Brain microvascular endothelial cell (primary cell): ENCODE data around the gene NREP.
A peak's percentile ranks its signal among the peaks of the same experiment; 100 is the strongest.

ENCODE experiments used
- DNase-seq: peaks from one replicate; pipeline ENCODE4 v3.0.0-alpha.2; 2020
- H3K27ac ChIP-seq: fragments of 250-450 bp; sonication (Bioruptor Pico); 2 replicates; pipeline ENCODE4 v1.5.1; 2020; ENCODE audit warnings: mild to moderate bottlenecking, moderate library complexity
- H3K27me3 ChIP-seq: fragments of 250-450 bp; sonication (Bioruptor Pico); replicated peaks from 2 replicates; pipeline ENCODE4 v1.5.1; 2020; ENCODE audit warnings: mild to moderate bottlenecking
- H3K36me3 ChIP-seq: fragments of 250-450 bp; sonication (Bioruptor Pico); replicated peaks from 2 replicates; pipeline ENCODE4 v1.5.1; 2020; ENCODE audit warnings: mild to moderate bottlenecking
- H3K4me3 ChIP-seq: 2 replicates; pipeline ENCODE4 v1.5.1; 2011; ENCODE audit warnings: low read depth, mild to moderate bottlenecking, control low read depth, low read length, moderate library complexity
- in situ Hi-C: cut with HindIII; loops from 2 replicates; pipeline ENCODE4 v1.10.0; 2017; ENCODE audit warnings: low sequenced_read_pairs, low pct_ligation_motif_present
- TF ChIP-seq, protein P1 (sequence below): IDR thresholded peaks from 2 replicates; pipeline ENCODE4 v1.5.1; 2011; ENCODE audit warnings: low read depth, mild to moderate bottlenecking, moderate library complexity, low read length, control low read depth, inconsistent platforms; ENCODE audit errors: missing control alignments

NREP gene

DNA sequence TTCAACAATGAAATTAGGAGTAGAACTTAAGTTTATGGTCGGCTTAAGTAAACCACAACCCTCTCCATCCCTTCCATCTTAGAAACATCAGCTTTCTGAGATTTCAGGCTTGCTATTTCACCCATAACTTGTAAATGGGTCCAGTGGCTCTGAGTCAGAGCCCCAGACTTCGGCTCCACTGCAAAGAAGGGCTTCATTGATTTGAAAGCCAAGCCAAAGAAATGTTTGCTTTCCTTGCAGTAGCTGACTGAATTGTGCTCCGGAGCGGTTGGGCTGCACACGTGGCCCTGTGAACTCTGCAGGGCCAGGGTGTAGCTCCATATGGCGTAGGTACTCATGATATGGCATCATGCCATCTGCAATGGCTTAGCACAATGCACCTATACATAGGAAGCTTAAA lies 57.0 kb downstream of the NREP start:
- no peaks in the 10 kb centered on the region for H3K27me3 ChIP-seq
- no peaks in the 10 kb centered on the region for H3K36me3 ChIP-seq
- H3K4me3 ChIP-seq, result no peak overlapping the region
- H3K27ac ChIP-seq, result no peak overlapping the region
- in situ Hi-C loops, result no loop called here
- DNase-seq, result no peak
- TF ChIP-seq, protein P1, sequence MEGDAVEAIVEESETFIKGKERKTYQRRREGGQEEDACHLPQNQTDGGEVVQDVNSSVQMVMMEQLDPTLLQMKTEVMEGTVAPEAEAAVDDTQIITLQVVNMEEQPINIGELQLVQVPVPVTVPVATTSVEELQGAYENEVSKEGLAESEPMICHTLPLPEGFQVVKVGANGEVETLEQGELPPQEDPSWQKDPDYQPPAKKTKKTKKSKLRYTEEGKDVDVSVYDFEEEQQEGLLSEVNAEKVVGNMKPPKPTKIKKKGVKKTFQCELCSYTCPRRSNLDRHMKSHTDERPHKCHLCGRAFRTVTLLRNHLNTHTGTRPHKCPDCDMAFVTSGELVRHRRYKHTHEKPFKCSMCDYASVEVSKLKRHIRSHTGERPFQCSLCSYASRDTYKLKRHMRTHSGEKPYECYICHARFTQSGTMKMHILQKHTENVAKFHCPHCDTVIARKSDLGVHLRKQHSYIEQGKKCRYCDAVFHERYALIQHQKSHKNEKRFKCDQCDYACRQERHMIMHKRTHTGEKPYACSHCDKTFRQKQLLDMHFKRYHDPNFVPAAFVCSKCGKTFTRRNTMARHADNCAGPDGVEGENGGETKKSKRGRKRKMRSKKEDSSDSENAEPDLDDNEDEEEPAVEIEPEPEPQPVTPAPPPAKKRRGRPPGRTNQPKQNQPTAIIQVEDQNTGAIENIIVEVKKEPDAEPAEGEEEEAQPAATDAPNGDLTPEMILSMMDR, result no peak

DNA sequence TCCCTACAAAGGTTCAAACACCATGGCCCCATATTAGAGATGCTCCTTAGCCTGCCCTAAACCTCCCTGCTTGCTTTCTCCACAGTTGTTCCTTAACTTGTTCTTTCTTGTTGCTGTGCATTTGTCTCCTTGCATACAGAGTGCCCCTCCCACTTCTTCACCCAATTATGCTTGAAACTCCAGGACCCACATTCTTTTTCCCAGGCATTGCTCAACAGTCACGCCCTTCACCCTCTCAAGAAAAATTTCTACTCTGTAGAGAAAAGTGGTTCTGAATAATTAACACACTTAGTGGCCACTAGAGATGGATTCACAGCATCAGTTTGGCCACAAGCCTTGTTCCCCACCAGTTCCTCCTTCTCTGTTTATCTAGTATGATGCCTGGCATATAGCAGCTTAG lies 57.7 kb downstream of the NREP start:
- no peak overlapping the region for H3K4me3 ChIP-seq
- H3K27ac ChIP-seq, result no peak overlapping the region
- TF ChIP-seq, protein P1, result no peak
- in situ Hi-C loops, result no loop called here
- no peaks in the 10 kb centered on the region for H3K27me3 ChIP-seq
- H3K36me3 ChIP-seq, result no peaks in the 10 kb centered on the region
- DNase-seq, result no peak

DNA sequence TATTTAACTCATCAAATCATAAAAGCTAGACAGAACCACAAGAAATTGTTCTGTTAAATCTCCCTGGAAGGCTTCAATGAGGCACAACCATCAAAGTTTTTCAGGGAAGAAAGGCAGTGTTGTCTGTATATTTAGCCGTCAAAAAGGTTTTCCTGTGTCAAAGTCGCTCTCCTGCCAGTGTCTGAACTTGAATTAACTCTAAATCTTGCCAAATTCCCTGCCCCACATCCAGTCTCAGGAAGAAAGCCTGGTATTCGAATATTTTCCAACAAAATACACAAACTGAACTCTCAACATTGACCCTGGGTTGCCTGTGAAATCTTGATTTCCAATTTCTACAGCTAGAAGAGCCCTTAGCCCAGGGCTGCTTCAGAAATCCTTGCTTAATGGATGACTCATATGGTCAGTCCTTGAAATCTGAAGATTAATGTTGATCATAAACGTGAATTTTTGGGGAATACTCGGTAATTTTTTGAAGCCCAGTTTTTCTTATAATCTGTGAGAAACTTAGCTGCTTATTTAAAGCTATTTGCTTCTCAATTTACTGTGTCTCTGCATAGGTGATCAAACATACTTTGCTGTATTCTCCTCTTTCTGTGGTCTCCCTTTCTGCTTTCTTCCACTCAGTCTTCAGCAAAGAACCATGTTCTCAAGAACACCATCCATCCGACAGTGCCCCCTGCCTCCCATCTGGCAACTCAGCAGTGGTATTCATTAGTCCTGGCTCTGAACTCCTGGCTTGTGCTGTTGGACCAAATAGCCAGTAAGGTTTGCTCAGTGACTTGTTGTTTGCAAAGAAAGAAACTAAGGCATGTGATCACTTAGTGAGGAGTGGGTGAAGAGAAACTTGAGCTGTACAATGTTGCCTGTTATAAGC lies 58.9 kb downstream of the NREP start:
- in situ Hi-C loops, result no loop called here
- H3K27ac ChIP-seq, result no peak overlapping the region
- no peak overlapping the region for H3K4me3 ChIP-seq
- H3K36me3 ChIP-seq, result no peaks in the 10 kb centered on the region
- TF ChIP-seq, protein P1, result peak; percentile 66
- no peaks in the 10 kb centered on the region for H3K27me3 ChIP-seq
- DNase-seq, result peak; percentile 39

DNA sequence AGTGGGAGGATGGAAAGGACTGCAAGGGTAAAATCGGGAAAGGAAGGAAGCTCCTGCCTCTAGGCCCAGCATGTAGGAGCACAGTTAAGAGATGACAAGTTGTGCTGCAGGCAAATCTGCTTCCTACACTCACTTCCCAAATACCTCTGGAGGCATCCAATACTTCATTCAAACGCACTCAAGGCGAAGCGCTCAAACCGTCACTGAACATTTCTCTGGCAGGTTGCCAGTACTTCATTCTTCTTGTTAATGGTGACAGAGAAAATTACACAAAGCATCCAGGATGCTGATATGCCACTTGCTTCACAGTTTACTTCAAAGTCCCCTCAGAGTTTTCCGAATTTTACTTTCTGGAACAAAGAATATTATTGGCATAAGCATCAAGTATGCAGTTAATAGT lies 59.8 kb downstream of the NREP start:
- TF ChIP-seq, protein P1, result no peak
- Histone ChIP-seq H3K27me3 (no peaks in the 10 kb centered on the region), H3K36me3 (no peaks in the 10 kb centered on the region), H3K27ac (no peak overlapping the region), H3K4me3 (no peak overlapping the region)
- in situ Hi-C loops, result no loop called here
- no peak for DNase-seq

DNA sequence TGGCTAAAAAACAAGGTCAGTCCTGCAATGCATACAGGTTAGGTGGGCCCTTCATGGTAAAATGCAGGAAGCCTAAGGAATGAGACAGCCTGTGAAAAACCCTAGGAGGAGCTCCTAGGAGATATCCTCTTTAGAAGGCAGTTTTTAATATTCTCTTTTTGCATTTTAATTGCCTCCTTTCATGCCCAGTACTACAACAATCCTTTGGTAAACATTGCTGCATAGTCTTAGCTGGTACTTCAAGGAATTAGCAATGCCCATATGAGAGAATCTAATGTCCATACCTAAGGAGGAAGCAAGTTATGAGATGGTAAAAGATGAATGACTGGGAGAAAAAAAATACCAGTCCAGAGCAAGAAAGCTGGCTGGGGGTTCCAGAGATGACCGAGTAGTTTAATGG lies 61.0 kb downstream of the NREP start:
- Histone ChIP-seq H3K4me3 (no peak overlapping the region), H3K27me3 (no peaks in the 10 kb centered on the region), H3K36me3 (no peaks in the 10 kb centered on the region), H3K27ac (no peak overlapping the region)
- in situ Hi-C loops, result no loop called here
- no peak for DNase-seq
- TF ChIP-seq, protein P1, result no peak

DNA sequence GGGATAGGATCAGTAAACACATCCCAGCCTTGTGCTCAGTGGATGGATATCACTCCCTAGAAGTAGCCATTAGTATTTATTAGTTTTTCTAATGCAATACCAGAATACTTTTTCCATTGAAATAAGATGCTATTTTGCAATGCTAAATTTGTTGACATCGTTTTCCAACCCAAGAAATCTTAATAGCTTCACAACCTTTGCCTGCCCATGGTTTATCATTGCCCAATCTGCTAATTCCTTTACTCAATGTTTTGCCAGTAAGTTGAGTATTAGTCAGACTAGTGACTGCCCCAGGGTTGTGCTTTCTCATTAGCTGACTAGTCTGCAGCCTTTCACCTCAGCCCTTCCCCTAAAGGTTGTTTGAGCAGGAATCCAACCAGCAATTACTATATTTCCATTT lies 62.9 kb downstream of the NREP start:
- H3K27me3 ChIP-seq, result no peaks in the 10 kb centered on the region
- in situ Hi-C loops, result no loop called here
- no peak overlapping the region for H3K27ac ChIP-seq
- H3K4me3 ChIP-seq, result no peak overlapping the region
- peak; percentile 11 for DNase-seq
- TF ChIP-seq, protein P1, result no peak
- no peaks in the 10 kb centered on the region for H3K36me3 ChIP-seq
